HG03575 (cell line): ENCODE data around the gene DDHD1.

Experiments
- ATAC-seq: cut with Tn5 transposase; IDR thresholded peaks from one replicate; pipeline ENCODE4 v1.9.1; 2021; ENCODE audit not compliant: unreplicated experiment, insufficient number of reproducible peaks, low FRiP score; ENCODE audit errors: extremely low read depth

DDHD1 gene

DNA sequence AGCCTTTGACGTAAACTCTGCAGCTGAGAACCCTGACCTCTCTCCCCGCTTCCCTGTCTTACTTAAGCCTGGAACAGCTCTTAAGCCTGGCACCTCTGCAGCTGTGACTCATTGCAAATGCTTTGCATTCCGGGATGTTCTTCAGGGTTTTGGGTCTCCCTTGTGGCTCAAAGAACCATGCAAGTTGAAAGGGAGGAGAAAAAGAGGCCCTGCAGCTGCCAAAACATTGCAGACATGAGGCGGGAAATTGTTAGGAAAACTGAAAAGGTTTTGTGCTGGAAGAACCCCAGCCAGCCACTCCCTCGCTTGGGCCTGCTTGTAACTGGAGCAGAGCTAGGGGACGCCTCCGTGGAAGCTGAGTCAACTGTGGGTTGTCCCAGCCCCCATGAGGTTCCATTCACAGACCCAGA, 142.1 kb downstream of the DDHD1 start:
- no peak for ATAC-seq

DNA sequence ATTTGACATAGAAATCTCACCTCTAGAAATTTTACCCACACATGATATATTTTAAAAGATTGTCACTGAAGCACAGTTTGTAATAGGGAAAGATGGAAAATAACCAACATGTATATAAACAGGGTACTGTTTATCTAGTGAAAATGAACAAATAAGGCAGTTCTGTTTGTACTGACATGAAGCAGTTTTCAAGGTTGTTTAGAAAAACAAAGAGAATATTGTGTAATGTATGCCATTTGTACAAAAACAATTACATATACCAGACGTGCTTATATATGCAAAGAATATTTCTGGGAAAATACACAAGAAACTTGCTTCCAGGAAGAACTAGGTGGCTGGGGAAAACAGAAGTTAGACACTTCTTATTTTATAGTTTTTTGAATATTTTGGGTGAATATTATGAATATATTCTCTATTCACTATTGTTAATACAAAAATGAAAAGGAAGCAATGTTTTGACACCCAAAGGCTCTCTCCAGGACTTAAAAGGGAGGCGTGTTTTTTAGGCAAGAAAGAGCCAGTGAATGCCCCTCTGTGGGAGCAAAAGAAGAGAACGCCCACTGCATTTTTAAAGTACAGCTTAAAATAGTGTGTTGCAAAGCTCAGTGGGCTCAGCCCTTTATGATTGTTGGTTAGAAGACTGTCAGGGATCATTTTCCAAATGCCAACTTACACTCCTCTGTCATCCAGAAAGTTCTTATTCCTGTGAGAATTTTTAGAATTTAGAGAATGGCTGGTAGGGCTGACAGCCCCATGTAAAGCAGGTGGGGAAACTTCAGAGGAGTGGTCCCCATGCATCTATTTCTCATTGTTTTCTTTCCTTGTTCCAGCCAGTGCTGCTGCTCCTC, 142.7 kb downstream of the DDHD1 start:
- no peak for ATAC-seq

DNA sequence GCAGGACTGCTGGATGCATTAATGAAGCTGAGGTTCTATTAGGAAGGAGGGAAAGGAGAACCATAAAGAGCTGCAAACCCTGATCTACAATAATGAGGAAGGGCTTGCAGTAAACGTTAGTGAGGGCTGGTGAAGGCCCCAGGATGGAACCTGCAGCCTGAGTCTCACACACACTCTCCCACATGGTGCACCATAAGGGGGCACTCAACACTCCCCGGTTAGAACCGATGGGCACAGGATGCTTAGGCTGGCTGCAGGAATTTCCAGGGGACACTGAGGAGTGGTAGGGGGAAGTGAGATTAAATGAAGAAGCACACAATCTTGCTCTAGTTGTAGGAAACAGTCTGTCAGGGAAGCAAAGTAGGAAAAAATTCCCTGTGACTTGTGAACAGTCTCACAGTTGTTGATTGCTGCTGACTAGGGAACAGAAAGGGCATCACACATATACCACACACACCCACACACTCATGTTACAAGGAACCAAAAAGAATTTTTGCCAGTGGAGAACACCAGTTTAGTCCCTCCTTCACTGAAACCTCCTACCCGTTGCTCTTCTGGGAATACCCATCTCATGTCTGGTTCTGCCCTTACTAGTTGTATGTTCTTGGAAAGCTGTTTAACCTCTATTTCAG, 146.1 kb downstream of the DDHD1 start:
- ATAC-seq, result no peak

DNA sequence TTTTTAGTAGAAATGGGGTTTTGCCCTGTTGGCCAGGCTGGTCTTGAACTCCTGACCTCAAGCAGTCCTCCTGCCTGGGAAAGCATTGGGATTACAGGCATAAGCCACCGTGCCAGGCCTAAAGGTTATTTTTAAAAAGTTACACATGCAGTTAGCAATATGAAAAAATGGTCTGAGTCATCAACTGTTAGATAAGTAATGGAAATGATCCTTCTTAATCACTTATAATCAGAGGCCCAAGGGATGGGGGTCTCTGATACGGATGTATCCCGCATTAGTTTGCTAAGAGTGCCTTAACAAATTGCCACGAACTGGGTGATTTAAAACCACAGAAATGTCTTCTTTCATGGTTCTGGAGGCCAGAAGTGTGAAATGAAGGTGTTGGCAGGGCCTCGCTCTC, 148.1 kb downstream of the DDHD1 start:
- ATAC-seq, result no peak

DNA sequence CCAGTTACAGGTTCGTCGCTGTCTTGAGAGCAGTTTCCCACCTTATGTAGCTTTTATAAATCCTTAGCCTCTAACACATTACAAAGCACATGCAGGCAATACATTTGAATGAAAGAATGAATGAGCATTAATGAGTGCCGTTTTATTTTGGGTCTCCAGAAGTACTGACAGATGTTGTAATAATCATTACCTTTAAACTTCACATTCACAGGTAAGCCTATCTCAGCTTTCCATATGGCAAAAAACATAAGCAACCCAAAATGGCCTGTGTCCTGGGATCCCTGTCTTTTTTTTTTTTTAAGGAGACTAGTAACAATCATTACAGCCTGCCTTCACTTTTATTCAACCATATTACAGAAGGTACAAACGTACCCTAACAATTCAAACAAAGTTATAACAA, 149.3 kb downstream of the DDHD1 start:
- ATAC-seq, result no peak

DNA sequence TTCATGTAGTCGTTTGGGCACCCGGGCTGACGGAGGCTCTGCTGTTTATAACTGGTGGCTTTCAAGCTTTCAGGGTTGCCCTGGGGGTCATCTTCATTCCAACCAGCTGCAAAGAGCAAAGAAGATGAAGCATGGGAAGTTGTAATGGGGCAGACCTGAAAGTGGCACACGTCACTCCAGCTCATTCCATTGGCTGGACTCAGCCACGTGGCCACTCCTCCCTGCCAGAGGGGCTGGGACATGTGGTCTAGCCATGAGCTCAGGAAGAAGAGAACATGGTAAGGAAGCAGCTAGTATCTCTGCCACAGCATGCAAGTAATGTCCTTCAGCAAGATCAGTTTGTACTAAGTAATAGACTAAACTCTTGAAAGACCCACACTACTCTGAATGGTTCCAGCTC, 150.5 kb downstream of the DDHD1 start:
- no peak for ATAC-seq

DNA sequence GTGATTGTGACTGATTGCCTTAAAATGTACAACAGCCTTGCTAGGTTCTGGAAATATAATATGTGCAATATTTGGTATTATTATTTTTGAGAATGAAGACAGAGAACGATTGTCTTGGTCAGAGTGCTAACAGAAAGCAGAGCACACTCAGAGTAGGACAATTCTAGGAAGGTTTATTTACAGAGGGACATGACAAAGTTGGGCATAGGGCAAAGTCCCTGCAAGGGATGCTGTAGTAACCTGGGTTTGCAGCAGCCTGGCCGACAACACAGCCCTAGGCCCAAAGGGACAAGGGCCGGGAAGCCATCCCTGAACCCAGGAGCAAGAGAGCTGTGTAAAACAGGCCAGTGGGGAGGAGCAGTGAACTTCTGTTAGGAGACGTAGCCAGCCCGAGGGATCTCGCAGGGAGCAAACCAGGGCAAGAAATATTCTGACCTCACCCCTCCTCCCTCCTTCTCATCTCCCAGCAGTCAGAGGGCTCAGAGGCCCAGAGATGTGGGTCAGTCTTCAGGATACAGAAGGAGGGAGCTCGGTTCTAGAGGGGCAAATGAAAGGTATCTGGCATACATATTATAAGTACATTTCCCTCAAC, 151.2 kb downstream of the DDHD1 start:
- ATAC-seq, result no peak

DNA sequence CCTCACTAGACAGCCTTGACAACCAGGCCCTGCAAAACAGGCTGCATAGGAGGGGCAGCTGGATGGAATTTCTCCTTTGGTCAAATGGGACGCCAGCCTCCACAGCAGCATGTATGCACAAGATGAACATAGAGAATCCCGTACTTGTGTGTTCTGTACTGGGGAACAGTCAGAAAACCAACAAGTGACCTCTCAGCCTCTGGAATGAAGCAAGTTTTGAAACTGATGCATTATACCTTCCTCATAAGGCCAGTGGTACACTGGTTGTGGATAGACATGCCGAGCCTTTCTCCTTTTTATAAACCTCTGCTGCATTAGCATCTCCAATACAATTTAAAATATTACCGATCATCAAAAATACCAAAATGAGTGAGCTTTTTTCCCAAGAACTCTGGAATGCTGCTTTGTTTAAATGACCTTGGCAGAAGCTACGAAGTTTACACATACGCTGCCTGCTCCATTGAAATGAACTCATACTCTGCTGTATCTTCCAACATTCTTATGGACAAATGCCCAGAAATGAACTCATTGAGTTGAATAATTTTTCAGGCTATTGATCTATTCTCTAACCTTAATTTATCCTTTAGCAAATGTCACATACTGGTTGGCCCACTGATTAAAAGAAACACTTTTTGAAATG, 154.6 kb downstream of the DDHD1 start:
- no peak for ATAC-seq

DNA sequence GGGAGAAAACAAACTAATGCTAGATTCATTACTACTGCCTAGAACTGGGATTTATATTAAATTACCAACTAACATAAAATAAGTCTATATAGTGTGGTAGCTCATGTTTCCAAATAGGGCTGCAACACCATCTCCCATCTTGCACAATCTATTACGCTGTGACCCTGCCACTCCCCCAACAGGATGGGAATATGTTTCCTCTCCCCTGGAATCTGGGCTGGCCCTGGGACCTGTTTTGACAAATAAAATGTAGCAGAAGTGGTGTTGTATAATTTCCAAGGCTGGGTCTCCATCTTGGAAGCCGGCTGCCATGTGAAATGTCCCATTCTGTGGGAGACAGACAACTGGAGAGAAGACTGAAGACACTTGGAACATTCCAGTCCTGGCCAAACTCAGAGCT, 156.6 kb downstream of the DDHD1 start:
- no peak for ATAC-seq

DNA sequence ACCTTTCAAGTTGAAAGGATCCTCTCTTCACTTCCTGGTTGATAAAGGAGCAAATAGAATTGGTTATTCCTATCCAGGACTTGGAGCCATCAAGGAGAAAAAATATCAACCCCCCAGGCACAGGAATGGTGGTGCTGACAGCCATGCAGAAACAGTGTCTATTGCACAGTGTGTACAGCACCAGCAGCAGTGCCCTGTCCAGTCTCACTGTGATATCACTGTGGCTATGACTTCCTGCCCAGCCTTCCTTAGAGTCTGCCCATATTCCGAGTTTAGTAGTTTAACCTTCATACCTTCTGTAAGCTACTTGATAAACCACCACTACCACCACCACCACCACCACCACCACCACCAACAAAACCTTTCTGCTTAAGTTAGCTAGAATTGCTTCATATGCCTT, 157.1 kb downstream of the DDHD1 start:
- no peak for ATAC-seq

DNA sequence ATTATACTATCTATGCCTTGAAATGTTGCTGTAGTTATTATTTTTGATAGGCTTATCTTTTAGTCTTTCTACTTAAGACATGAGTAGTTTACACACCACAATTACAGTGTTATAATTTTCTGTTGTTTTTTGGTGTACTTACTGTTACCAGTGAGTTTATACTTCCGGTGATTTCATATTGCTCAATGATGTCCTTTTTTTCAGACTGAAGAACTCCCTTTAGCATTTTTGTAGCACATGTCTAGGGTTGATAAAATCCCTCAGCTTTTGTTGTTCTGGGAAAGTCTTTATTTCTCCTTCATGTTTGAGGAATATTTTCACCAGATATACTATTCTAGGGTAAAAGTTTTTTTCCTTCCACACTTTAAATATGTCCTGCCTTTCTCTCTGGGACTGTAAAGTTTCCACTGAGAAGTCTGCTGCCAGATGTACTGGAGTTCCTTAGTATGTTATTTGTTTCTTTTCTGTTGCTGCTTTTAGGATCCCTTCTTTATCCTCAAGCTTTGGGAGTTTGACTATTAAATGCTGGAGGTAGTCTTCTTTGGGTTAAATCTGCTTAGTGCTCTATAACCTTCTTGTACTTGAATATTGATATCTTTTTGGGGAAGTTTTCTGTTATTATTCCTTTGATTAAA, 160.8 kb downstream of the DDHD1 start:
- ATAC-seq, result no peak

DNA sequence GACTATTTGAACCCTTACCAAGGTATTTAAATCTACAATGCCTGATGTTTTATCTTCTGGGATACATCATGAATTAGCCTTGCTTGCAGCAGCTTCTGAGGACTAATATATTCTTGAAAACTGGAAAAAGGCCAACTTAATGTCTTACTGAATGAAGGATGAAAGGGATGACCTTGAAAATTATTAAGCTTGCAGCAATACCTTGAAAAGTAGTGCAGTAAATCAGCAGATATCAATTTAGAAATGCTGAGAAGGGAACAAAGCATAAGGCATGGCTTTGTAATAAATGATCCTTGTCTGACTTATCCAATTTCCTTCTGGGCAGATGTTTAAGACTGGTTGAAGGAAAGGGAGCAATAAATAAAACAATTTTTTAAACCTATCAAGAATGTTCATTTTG, 165.0 kb downstream of the DDHD1 start:
- ATAC-seq, result no peak

DNA sequence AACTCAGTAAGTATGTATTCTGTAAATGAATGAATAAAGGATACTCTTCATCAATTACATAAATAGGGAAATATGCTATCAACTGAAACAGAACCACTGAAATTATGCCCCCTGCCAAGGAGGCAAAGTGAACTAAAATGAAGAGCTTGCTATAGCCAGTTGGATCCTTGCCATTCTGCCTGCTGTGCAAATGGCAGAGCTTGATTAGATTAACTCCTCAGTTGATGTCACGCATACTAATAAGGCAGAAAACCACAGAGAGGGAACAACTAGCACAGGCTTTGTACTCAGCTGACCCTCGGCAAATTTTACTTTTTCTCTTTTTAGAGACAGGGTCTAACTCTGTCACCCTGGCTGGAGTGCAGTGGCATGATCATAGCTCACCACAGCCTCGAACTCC, 165.6 kb downstream of the DDHD1 start:
- ATAC-seq, result no peak

DNA sequence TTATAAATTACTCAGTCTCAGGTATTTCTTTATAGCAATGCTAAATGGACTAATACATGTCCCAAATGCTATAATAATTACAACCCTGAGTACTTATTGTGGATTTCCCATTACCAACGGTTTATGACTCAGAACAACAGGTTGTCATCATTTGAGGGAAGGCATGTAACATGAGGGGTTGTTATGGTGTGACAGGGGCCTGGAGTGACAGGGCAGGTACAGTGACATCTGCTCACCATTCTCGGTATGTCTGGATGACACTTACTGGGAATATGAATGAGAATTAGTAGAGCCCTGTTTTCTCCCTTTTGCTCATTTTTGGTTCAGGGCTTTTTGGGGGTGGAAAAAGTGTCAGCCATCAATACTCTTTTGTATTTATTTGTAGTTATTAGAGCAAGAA, 166.1 kb downstream of the DDHD1 start:
- no peak for ATAC-seq
